Ascending aorta (tissue), 2 donors: ENCODE data around the gene RAPH1. TPM values are rescaled to one million over a fixed set of nuclear protein-coding genes. Genes with fewer than 3 reads are reported as not detected.

Source experiments
- DNase-seq, 2 donors: peaks; one replicate each; pipeline ENCODE4 v3.0.0-alpha.2; 2019; ENCODE audit warnings: low spot score in 2 of 2
- H3K27ac ChIP-seq, 2 donors: fragments of 200-600 bp; sonication (generic); one replicate each; pipeline ENCODE4 v1.5.1; 2016 to 2017; ENCODE audit warnings: mild to moderate bottlenecking in 1 of 2
- H3K27me3 ChIP-seq: fragments of 200-600 bp; sonication (generic); one replicate; pipeline ENCODE4 v1.5.1; 2017
- H3K36me3 ChIP-seq, 2 donors: fragments of 200-600 bp; sonication (generic); one replicate each; pipeline ENCODE4 v1.5.1; 2016
- H3K4me1 ChIP-seq, 2 donors: fragments of 200-600 bp; sonication (generic); one replicate each; pipeline ENCODE4 v1.5.1; 2016 to 2017; ENCODE audit warnings: mild to moderate bottlenecking in 1 of 2
- H3K4me3 ChIP-seq, 2 donors: fragments of 200-600 bp; sonication (generic); one replicate each; pipeline ENCODE4 v1.5.1; 2016 to 2017; ENCODE audit warnings: mild to moderate bottlenecking in 1 of 2
- H3K9me3 ChIP-seq, 2 donors: fragments of 200-600 bp; sonication (generic); one replicate each; pipeline ENCODE4 v1.5.1; 2016
- intact Hi-C: fragments of 100-400 bp; cut with DNase I; formaldehyde crosslinking; loops from one replicate; pipeline ENCODE4 v1.15.1; 2023
- total RNA-seq: library from RNA; depleted of rRNA; stranded (reverse); fragments of >200 nt; gene quantifications from one replicate; pipeline ENCODE4 v1.1.0, GENCODE V29; 2016
- TF ChIP-seq, protein P1 (sequence below), 3 experiments: fragments of 200-600 bp in 2 of 3; fragments of 450-650 bp in 1 of 3; sonication (generic) in 2 of 3; IDR thresholded peaks; one replicate each; pipeline ENCODE4 v1.5.1; 2016 to 2019; ENCODE audit warnings: antibody characterized with exemption in 3 of 3, mild to moderate bottlenecking in 1 of 3, moderate library complexity in 1 of 3

RAPH1 gene
- total RNA-seq, 1 donor from 2014 or later: 49.8 TPM

DNA sequence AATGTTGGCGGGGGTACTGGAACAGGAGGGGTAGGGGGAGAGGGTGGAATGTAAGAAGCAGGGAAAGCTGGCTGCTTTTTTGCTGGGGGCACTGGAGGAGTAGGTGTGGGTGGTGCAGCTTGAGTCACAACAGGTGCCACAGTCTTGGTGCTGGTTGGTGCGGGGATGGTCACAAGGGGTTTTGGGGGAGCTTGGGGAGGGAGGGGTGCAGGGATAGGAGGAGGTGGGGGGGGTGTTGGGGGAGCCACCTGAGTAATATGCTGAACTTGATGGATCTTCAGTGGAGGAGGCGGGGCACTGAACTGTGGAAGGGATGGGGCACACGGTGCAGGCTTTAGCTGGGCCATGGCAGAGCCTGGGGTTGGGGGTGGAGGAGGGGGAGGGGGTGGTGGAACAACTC is 94.4 kb downstream of the RAPH1 start:
- no peak overlapping the region for H3K27ac ChIP-seq
- intact Hi-C loops: no loop called here
- H3K4me3 ChIP-seq: no peak overlapping the region
- no peaks in the 10 kb centered on the region for H3K9me3 ChIP-seq
- peaks cover 33 to 74% of the 10 kb centered on the region in 2 donors for H3K36me3 ChIP-seq
- H3K4me1 ChIP-seq: no peaks in the 10 kb centered on the region
- TF ChIP-seq, protein P1, sequence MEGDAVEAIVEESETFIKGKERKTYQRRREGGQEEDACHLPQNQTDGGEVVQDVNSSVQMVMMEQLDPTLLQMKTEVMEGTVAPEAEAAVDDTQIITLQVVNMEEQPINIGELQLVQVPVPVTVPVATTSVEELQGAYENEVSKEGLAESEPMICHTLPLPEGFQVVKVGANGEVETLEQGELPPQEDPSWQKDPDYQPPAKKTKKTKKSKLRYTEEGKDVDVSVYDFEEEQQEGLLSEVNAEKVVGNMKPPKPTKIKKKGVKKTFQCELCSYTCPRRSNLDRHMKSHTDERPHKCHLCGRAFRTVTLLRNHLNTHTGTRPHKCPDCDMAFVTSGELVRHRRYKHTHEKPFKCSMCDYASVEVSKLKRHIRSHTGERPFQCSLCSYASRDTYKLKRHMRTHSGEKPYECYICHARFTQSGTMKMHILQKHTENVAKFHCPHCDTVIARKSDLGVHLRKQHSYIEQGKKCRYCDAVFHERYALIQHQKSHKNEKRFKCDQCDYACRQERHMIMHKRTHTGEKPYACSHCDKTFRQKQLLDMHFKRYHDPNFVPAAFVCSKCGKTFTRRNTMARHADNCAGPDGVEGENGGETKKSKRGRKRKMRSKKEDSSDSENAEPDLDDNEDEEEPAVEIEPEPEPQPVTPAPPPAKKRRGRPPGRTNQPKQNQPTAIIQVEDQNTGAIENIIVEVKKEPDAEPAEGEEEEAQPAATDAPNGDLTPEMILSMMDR (IDR thresholded peaks at IDR 0.05): no peak
- DNase-seq: no peak
- no peaks in the 10 kb centered on the region for H3K27me3 ChIP-seq

DNA sequence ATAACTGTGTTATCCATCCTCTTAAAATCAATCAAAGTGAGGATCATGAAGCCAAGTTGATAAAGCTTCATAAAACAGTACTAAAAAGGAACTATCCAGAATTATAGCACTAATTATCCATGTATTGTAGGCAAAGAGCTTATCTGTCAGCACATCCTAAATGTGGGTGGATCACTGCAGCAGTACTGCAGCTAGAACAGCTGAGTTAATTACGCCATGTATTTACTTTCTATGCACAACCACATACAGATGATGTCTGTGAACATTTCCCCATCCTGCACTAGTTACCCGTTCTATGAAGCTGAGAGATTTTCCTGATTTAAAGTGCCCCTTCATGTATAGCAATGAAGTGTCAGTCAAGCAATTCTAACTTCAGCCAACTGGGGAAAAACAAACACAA is 96.6 kb downstream of the RAPH1 start:
- Histone ChIP-seq H3K27me3 (no peaks in the 10 kb centered on the region), H3K27ac (no peak overlapping the region), H3K4me1 (no peaks in the 10 kb centered on the region), H3K36me3 (peaks cover 28 to 52% of the 10 kb centered on the region in 2 donors), H3K4me3 (no peak overlapping the region), H3K9me3 (no peaks in the 10 kb centered on the region)
- TF ChIP-seq, protein P1 (IDR thresholded peaks at IDR 0.05): no peak
- intact Hi-C loops: no loop called here
- no peak for DNase-seq

DNA sequence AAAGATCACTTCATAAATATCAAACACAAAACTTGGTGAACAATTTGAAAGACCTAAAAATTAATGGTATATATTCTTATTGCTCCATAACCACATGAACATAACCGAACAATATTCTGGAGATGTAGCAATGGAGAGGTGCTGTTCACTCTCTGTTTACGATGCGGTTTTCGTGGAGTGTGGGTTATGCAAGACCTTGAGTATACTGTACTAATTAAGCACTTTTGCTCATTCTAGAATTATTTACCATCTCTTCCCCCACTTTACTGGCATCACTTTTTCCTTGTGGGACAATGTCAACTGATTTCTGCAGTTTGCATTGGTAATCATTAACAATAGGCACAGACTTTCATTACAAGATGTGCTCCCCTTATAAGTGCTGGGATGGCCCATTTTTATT is 97.6 kb downstream of the RAPH1 start:
- no peaks in the 10 kb centered on the region for H3K4me1 ChIP-seq

DNA sequence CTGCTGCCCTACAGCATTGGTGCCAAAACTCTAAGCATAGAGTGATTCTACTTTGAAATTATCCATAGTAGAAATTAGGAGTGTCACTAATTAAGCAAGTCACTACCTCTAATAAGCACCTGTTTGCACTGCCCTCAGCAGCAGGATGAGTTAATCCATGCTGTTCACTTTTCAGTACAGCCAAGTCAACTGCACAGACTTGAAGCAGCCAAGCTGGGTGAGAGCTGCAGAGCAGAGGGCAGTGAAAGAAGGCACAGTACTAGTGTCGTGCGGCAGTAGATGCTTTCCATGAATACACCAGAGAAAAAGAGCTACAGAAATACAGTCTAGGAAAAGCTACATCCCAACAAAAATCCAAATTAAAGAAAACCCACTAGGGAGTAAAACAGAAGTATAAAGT is 98.6 kb downstream of the RAPH1 start:
- H3K27ac ChIP-seq: no peak overlapping the region
- no peak overlapping the region for H3K4me3 ChIP-seq
- TF ChIP-seq, protein P1 (IDR thresholded peaks at IDR 0.05): no peak
- no peak for DNase-seq
- peaks cover 23 to 33% of the 10 kb centered on the region in 2 donors for H3K36me3 ChIP-seq
- intact Hi-C loops: no loop called here
- H3K9me3 ChIP-seq: no peaks in the 10 kb centered on the region
- H3K4me1 ChIP-seq: no peaks in the 10 kb centered on the region
- no peaks in the 10 kb centered on the region for H3K27me3 ChIP-seq

More for the DNA sequence above, 97.6 kb downstream of the RAPH1 start:
- H3K9me3 ChIP-seq: no peaks in the 10 kb centered on the region
- no peak overlapping the region for H3K27ac ChIP-seq
- TF ChIP-seq, protein P1 (IDR thresholded peaks at IDR 0.05): no peak
- peaks cover 27 to 43% of the 10 kb centered on the region in 2 donors for H3K36me3 ChIP-seq
- no peaks in the 10 kb centered on the region for H3K27me3 ChIP-seq
- intact Hi-C loops: no loop called here
- no peak overlapping the region for H3K4me3 ChIP-seq
- DNase-seq: no peak

DNA sequence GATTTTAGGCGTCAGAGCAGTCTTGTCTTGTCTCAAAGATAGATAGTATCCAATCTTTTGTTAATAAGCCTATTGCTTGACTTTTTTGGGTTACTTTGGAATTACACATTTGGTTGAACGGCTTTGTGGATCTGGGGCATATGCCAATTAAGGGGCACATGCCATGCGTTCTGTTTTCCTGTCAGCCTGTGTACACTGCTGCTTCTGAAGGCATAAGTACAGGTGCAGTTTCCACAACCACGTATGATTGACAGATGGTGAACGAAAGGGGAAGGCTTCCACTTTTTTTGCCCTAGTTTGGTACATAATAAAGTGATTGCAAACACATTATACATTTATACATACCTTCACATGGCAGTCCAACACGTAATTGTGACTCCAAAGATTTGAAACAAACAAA is 102.3 kb downstream of the RAPH1 start:
- Histone ChIP-seq H3K4me3 (no peak overlapping the region), H3K4me1 (no peaks in the 10 kb centered on the region), H3K36me3 (peaks cover 0 to 14% of the 10 kb centered on the region in 2 donors), H3K9me3 (no peaks in the 10 kb centered on the region), H3K27ac (no peak overlapping the region), H3K27me3 (no peaks in the 10 kb centered on the region)
- intact Hi-C loops: no loop called here
- TF ChIP-seq, protein P1 (IDR thresholded peaks at IDR 0.05): no peak
- no peak for DNase-seq
